ENCODE data around the gene VWCE.
"Not testable (repeated sequence)": the region's sequence is repeated elsewhere in the genome, so short reads cannot be mapped to it uniquely, and the experiment has no call there.

VWCE gene

GRCh38 chr11:61254403-61255025 lies 40.6 kb downstream of the VWCE start:
- no peak for DNase-seq (ENCODE audit: low read depth)

- not testable (repeated sequence) for DNase-seq (ENCODE audit: low read depth)
These were observed 42.8 kb downstream of the VWCE start for GRCh38 chr11:61252332-61252731.

GRCh38 chr11:61250796-61251765 lies 44.0 kb downstream of the VWCE start:
- not testable (repeated sequence) for DNase-seq (ENCODE audit: low read depth)

- not testable (repeated sequence) for DNase-seq (ENCODE audit: low read depth)
These were observed 45.9 kb downstream of the VWCE start for GRCh38 chr11:61249201-61249600.

- DNase-seq (ENCODE audit: low read depth), result not testable (repeated sequence)
These were observed 47.0 kb downstream of the VWCE start for GRCh38 chr11:61248071-61248470.

- DNase-seq (ENCODE audit: low read depth), result not testable (repeated sequence)
These were observed 49.7 kb downstream of the VWCE start for GRCh38 chr11:61245284-61245964.

- DNase-seq (ENCODE audit: low read depth), result not testable (repeated sequence)
These were observed 53.6 kb downstream of the VWCE start for GRCh38 chr11:61241526-61241925.

- not testable (repeated sequence) for DNase-seq (ENCODE audit: low read depth)
These were observed 54.2 kb downstream of the VWCE start, which contains the start of gene PGA5 for GRCh38 chr11:61240875-61241274. Gene PGA5 (plus strand): TSS chr11:61241175. CDS start chr11:61241227, 52 bp downstream.

GRCh38 chr11:61240288-61240687 lies 54.8 kb downstream of the VWCE start:
- DNase-seq (ENCODE audit: low read depth), result not testable (repeated sequence)

GRCh38 chr11:61237130-61237529 lies 58.0 kb downstream of the VWCE start:
- DNase-seq (ENCODE audit: low read depth), result not testable (repeated sequence)

GRCh38 chr11:61232548-61233145 lies 62.5 kb downstream of the VWCE start:
- not testable (repeated sequence) for DNase-seq (ENCODE audit: low read depth)

GRCh38 chr11:61231585-61231984 lies 63.5 kb downstream of the VWCE start:
- not testable (repeated sequence) for DNase-seq (ENCODE audit: low read depth)

- not testable (repeated sequence) for DNase-seq (ENCODE audit: low read depth)
These were observed 64.1 kb downstream of the VWCE start for GRCh38 chr11:61231033-61231432.

GRCh38 chr11:61229458-61229857 lies 65.7 kb downstream of the VWCE start:
- not testable (repeated sequence) for DNase-seq (ENCODE audit: low read depth)

GRCh38 chr11:61226457-61227137 lies 68.5 kb downstream of the VWCE start:
- not testable (repeated sequence) for DNase-seq (ENCODE audit: low read depth)

- DNase-seq (ENCODE audit: low read depth), result not testable (repeated sequence)
These were observed 72.4 kb downstream of the VWCE start for GRCh38 chr11:61222692-61223091.

- not testable (repeated sequence) for DNase-seq (ENCODE audit: low read depth)
These were observed 73.1 kb downstream of the VWCE start, which contains the start of gene PGA4 for GRCh38 chr11:61222047-61222446. Gene PGA4 (plus strand): TSS chr11:61222347. CDS start chr11:61222401, 54 bp downstream.

GRCh38 chr11:61219016-61219415 lies 76.1 kb downstream of the VWCE start:
- not testable (repeated sequence) for DNase-seq (ENCODE audit: low read depth)

GRCh38 chr11:61218306-61218705 lies 76.8 kb downstream of the VWCE start:
- DNase-seq (ENCODE audit: low read depth), result not testable (repeated sequence)

- not testable (repeated sequence) for DNase-seq (ENCODE audit: low read depth)
These were observed 81.3 kb downstream of the VWCE start for GRCh38 chr11:61213711-61214324.
